Tibial nerve (tissue), 4 donors: ENCODE data around the gene AK9. TPM values are rescaled to one million over a fixed set of nuclear protein-coding genes. Genes with fewer than 3 reads are reported as not detected.

Experiments used
- DNase-seq, 2 donors: peaks; one replicate each; pipeline ENCODE4 v3.0.0-alpha.2; 2019; ENCODE audit warnings: low spot score in 2 of 2
- H3K27ac ChIP-seq, 4 donors: fragments of 200-600 bp; sonication (generic) in 3 of 4; one replicate each; pipeline ENCODE4 v1.5.1; 2017 to 2019; ENCODE audit warnings: mild to moderate bottlenecking in 1 of 4
- H3K27me3 ChIP-seq, 2 donors: fragments of 200-600 bp; sonication (generic) in 1 of 2; one replicate each; pipeline versions ENCODE4 v1.5.1 to v1.6.0; 2017 to 2019
- H3K36me3 ChIP-seq, 3 donors: fragments of 200-600 bp; sonication (generic); one replicate each; pipeline ENCODE4 v1.5.1; 2018 to 2019
- H3K4me1 ChIP-seq, 4 donors: fragments of 200-600 bp; sonication (generic) in 3 of 4; one replicate each; pipeline ENCODE4 v1.5.1; 2017 to 2019
- H3K4me3 ChIP-seq, 4 donors: fragments of 200-600 bp; sonication (generic) in 3 of 4; one replicate each; pipeline ENCODE4 v1.5.1; 2017 to 2019; ENCODE audit warnings: mild to moderate bottlenecking in 1 of 4, moderate library complexity in 1 of 4
- H3K9me3 ChIP-seq, 4 donors: fragments of 200-600 bp; sonication (generic) in 3 of 4; one replicate each; pipeline ENCODE4 v1.5.1; 2017 to 2019
- CTCF ChIP-seq, 5 experiments: fragments of 200-600 bp in 3 of 5; fragments of 450-650 bp in 2 of 5; sonication (generic) in 3 of 5; IDR thresholded peaks; one replicate each; pipeline ENCODE4 v1.5.1; 2016 to 2019; ENCODE audit warnings: antibody characterized with exemption in 5 of 5, mild to moderate bottlenecking in 3 of 5, moderate library complexity in 2 of 5
- EP300 ChIP-seq, 2 donors: sonication (generic); formaldehyde crosslinking; IDR thresholded peaks; one replicate each; pipeline ENCODE4 v1.6.1; 2017; ENCODE audit warnings: antibody characterized with exemption in 2 of 2, mild to moderate bottlenecking in 1 of 2
- POLR2A ChIP-seq, 2 donors: fragments of 450-650 bp; IDR thresholded peaks; one replicate each; pipeline ENCODE4 v1.6.1; 2017; ENCODE audit warnings: antibody characterized with exemption in 2 of 2, mild to moderate bottlenecking in 2 of 2, moderate library complexity in 2 of 2
- WGBS, 2 donors: methylation state at CpG; one replicate each; pipeline ENCODE4 v1.1.5; 2018; 5-methylcytosine and 5-hydroxymethylcytosine counted together
- total RNA-seq, 4 donors: library from RNA; depleted of rRNA; stranded (reverse); fragments of >200 nt; gene quantifications; one replicate each; pipeline ENCODE4 v1.1.0, GENCODE V29; 2016

The AK9 gene
- total RNA-seq, 4 donors from 2014 or later, result 8.1 to 19.8 (median 14.1) TPM

- no peak for TF ChIP-seq CTCF (IDR thresholded peaks at IDR 0.05)
- no peak for TF ChIP-seq POLR2A (IDR thresholded peaks at IDR 0.05)
- TF ChIP-seq EP300 (IDR thresholded peaks at IDR 0.05), result no peak
- peaks cover 0 to 80% (median 6%) of the 10 kb centered on the region in 3 donors for H3K36me3 ChIP-seq
Observed at GRCh38 chr6:109449795-109450673, 241.0 kb downstream of the AK9 start.

GRCh38 chr6:109449064-109449794 lies 241.8 kb downstream of the AK9 start:
- H3K4me1 ChIP-seq, result peaks cover 0 to 11% (median 9%) of the 10 kb centered on the region in 4 donors
- no peak for DNase-seq
- H3K9me3 ChIP-seq, result no peaks in the 10 kb centered on the region
- WGBS, 2 donors, result 79 to 83% methylated on average over 19 of the region's 19 CpGs
- H3K27ac ChIP-seq, result no peak overlapping the region
- no peaks in the 10 kb centered on the region for H3K27me3 ChIP-seq
- no peak for TF ChIP-seq EP300 (IDR thresholded peaks at IDR 0.05)
- no peak for TF ChIP-seq CTCF (IDR thresholded peaks at IDR 0.05)
- no peak overlapping the region for H3K4me3 ChIP-seq
- H3K36me3 ChIP-seq, result peaks cover 0 to 88% (median 6%) of the 10 kb centered on the region in 3 donors

More at GRCh38 chr6:109449795-109450673, 241.0 kb downstream of the AK9 start:
- Histone ChIP-seq H3K4me1 (peaks cover 0 to 17% (median 13%) of the 10 kb centered on the region in 4 donors), H3K27me3 (no peaks in the 10 kb centered on the region), H3K4me3 (no peak overlapping the region), H3K9me3 (no peaks in the 10 kb centered on the region), H3K27ac (no peak overlapping the region)
- DNase-seq, result no peak
- 84 to 89% methylated on average over 16 of the region's 16 CpGs for WGBS, 2 donors

DNA sequence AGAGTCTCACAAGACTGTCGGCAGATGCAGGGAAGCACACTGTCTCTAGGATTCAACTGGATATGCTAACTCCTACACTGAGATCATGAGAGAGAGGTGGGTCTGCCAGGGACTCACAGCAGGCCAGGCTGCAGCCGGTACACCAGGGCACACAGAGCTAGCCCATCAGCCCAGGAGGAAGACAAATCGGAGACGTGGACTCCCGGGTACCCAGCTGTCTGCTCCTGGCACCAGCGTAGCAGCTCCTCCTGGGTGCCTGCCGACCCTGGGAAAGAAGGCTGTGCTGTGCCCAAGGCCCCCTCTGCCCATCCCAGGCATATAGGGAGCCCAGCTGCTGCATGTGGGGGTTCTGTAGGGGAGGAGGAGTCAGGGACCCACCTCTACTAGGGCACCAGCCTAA lies 242.4 kb downstream of the AK9 start:
- H3K36me3 ChIP-seq, result peaks cover 0 to 94% (median 6%) of the 10 kb centered on the region in 3 donors
- no peaks in the 10 kb centered on the region for H3K27me3 ChIP-seq
- 78 to 80% methylated on average over 3 to 7 of the region's 7 CpGs for WGBS, 2 donors
- H3K27ac ChIP-seq, result no peak overlapping the region
- no peak for DNase-seq
- no peak overlapping the region for H3K4me3 ChIP-seq
- TF ChIP-seq POLR2A (IDR thresholded peaks at IDR 0.05), result no peak
- no peak for TF ChIP-seq CTCF (IDR thresholded peaks at IDR 0.05)
- no peak for TF ChIP-seq EP300 (IDR thresholded peaks at IDR 0.05)
- peaks cover 0 to 6% (median 5%) of the 10 kb centered on the region in 4 donors for H3K4me1 ChIP-seq
- H3K9me3 ChIP-seq, result no peaks in the 10 kb centered on the region

- no peaks in the 10 kb centered on the region for H3K9me3 ChIP-seq
- no peak for DNase-seq
- H3K36me3 ChIP-seq, result peaks cover 0 to 95% (median 6%) of the 10 kb centered on the region in 3 donors
- H3K27ac ChIP-seq, result no peak overlapping the region
- TF ChIP-seq CTCF (IDR thresholded peaks at IDR 0.05) (no peak), POLR2A (IDR thresholded peaks at IDR 0.05) (no peak), EP300 (IDR thresholded peaks at IDR 0.05) (no peak)
- 78 to 83% methylated on average over 8 of the region's 8 CpGs for WGBS, 2 donors
- H3K4me1 ChIP-seq, result peaks cover 0 to 8% (median 1%) of the 10 kb centered on the region in 4 donors
- no peak overlapping the region for H3K4me3 ChIP-seq
- no peaks in the 10 kb centered on the region for H3K27me3 ChIP-seq
Observed at GRCh38 chr6:109447878-109448555, 243.0 kb downstream of the AK9 start.
